ENCODE data around the gene ADTRP. TPM values are rescaled to one million over a fixed set of nuclear protein-coding genes. Genes with fewer than 3 reads are reported as not detected.
A peak's percentile ranks its signal among the peaks of the same experiment; 100 is the strongest.

The ADTRP gene
- total and polyA plus RNA-seq, 10 of the 15 experiments (the other 5 are each of a cell fraction or from before 2014, with no cell fraction given) = 0.10 to 2.6 (median 2.1) TPM

DNA sequence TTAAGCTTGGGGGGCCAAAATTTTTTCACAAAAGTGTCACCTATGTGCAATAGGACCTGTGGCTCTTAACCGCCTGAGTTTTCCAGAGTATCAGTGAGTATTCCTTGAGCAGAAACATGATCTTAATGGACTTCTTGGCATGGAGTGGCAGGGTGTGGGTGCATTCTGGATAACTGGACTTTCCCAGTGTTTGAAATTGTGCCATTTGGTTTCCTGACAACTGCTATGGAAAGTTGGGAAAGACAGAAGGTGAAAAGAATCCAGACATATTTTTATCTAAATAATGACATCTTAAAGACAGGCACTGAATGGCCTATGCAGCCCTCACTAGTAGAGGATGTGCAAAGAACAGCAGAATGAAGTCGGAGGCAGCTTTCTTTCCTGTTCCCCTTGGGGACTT, 34.3 kb upstream of the ADTRP start:
- 0 out of 2 replicates have a peak, but pooled peaks have one; percentile 3 for TF ChIP-seq ATF2 (IDR thresholded peaks at IDR 0.05; ENCODE audit: low read length)
- TF ChIP-seq, protein P1, sequence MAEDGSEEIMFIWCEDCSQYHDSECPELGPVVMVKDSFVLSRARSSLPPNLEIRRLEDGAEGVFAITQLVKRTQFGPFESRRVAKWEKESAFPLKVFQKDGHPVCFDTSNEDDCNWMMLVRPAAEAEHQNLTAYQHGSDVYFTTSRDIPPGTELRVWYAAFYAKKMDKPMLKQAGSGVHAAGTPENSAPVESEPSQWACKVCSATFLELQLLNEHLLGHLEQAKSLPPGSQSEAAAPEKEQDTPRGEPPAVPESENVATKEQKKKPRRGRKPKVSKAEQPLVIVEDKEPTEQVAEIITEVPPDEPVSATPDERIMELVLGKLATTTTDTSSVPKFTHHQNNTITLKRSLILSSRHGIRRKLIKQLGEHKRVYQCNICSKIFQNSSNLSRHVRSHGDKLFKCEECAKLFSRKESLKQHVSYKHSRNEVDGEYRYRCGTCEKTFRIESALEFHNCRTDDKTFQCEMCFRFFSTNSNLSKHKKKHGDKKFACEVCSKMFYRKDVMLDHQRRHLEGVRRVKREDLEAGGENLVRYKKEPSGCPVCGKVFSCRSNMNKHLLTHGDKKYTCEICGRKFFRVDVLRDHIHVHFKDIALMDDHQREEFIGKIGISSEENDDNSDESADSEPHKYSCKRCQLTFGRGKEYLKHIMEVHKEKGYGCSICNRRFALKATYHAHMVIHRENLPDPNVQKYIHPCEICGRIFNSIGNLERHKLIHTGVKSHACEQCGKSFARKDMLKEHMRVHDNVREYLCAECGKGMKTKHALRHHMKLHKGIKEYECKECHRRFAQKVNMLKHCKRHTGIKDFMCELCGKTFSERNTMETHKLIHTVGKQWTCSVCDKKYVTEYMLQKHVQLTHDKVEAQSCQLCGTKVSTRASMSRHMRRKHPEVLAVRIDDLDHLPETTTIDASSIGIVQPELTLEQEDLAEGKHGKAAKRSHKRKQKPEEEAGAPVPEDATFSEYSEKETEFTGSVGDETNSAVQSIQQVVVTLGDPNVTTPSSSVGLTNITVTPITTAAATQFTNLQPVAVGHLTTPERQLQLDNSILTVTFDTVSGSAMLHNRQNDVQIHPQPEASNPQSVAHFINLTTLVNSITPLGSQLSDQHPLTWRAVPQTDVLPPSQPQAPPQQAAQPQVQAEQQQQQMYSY (CRISPR knock-in tag; IDR thresholded peaks at IDR 0.05) = no peak
- H3K4me1 ChIP-seq (ENCODE audit: control insufficient read depth, insufficient read depth, low read length) = peaks cover 15% of the 10 kb centered on the region; the same call in 1 of the 2 replicates
- ATAC-seq = no peak
- no peak for DNase-seq (ENCODE audit: low read depth, low spot score)
- 86% methylated on average over 2 of the region's 2 CpGs for WGBS (ENCODE audit: insufficient coverage, insufficient replicate concordance, low lambda C conversion rate, missing lambda C conversion rate)
- H4K20me1 ChIP-seq (ENCODE audit: control insufficient read depth, insufficient read depth) = no peaks in the 10 kb centered on the region
- BruUV-seq (replicated peaks) = no TSS peak
- H3K36me3 ChIP-seq (ENCODE audit: control insufficient read depth in 2 of 2, insufficient read depth in 2 of 2, low read length in 1 of 2) = no peaks in the 10 kb centered on the region
- RAD21 ChIA-PET (ENCODE audit: unreplicated experiment) = interaction anchor here (1.3 to 3.9 kb wide), 5 partner anchors 27 to 421 kb away, joined by 3 to 19 read pairs (median 4); no protein-coding TSS in a partner anchor
- SMC1A ChIA-PET (ENCODE audit: uncharacterized antibody, unreplicated experiment) = interaction anchor here (0.8 to 4.7 kb wide), 15 partner anchors 8 to 101 kb away, joined by 3 to 33 read pairs (median 4); no protein-coding TSS in a partner anchor
- no peak overlapping the region for H2AFZ ChIP-seq (ENCODE audit: control insufficient read depth, low read depth, low read length)
- no peaks in the 10 kb centered on the region for H3K79me2 ChIP-seq (ENCODE audit: control insufficient read depth, insufficient read depth, low read length)
- no peak overlapping the region for H3K4me2 ChIP-seq (ENCODE audit: control insufficient read depth, insufficient read depth)
- no peak overlapping the region for H3K27ac ChIP-seq (ENCODE audit: control insufficient read depth, insufficient read depth)
- H3K9ac ChIP-seq (ENCODE audit: control insufficient read depth, insufficient read depth, low read length) = no peak overlapping the region
- H3K9me3 ChIP-seq (replicated peaks; ENCODE audit: control insufficient read depth, insufficient read depth, low read length) = no peaks in the 10 kb centered on the region; the same call in 1 of the 3 replicates
- H3K27me3 ChIP-seq (replicated peaks in 1 of 2; ENCODE audit: control insufficient read depth in 2 of 2, insufficient read depth in 2 of 2, low read length in 1 of 2) = no peaks in the 10 kb centered on the region
- in situ Hi-C loops (cut with MboI) (no loop called here), intact Hi-C loops (cut with micrococcal nuclease; ENCODE audit: unreplicated experiment) (no loop called here)
- CTCF ChIA-PET = interaction anchor here (1.2 to 2.8 kb wide), 2 partner anchors 8 to 12 kb away, joined by 3 to 11 read pairs; no protein-coding TSS in a partner anchor
- H3K4me3 ChIP-seq = no peak overlapping the region
- POLR2A ChIA-PET = interaction anchor here (0.9 to 1.4 kb wide), 2 partner anchors 12 to 26 kb away, joined by 3 to 4 read pairs; no protein-coding TSS in a partner anchor
- no peak for FAIRE-seq
